Activated B cell treated with CpG ODN at 0.5 μM for 24 hours (primary cell): Measurements from ENCODE around the gene BET1. TPM values are rescaled to one million over a fixed set of nuclear protein-coding genes. Genes with fewer than 3 reads are reported as not detected.

Source experiments
- ATAC-seq: fragments of 200-7000 bp; cut with Tn5 transposase; one replicate; pipeline ENCODE4 v1.10.0; 2021; ENCODE audit warnings: low read depth, mild to moderate bottlenecking, moderate library complexity
- CTCF ChIA-PET: fragments of 350-600 bp; sonication (Branson Sonifier 250); formaldehyde crosslinking; loops from one replicate; lab custom pipeline; 2021; ENCODE audit warnings: antibody characterized with exemption; lab: Charles Lee
- POLR2A ChIA-PET: fragments of 350-600 bp; sonication (Branson Sonifier 250); formaldehyde crosslinking; loops from one replicate; lab custom pipeline; 2021; ENCODE audit warnings: antibody characterized with exemption; lab: Charles Lee
- DNase-seq: peaks from one replicate; pipeline ENCODE4 v3.0.0; 2022
- H3K27ac Mint-ChIP-seq: one replicate; pipeline ENCODE4 v1.8.0; 2020; ENCODE audit warnings: mixed read lengths
- H3K27me3 Mint-ChIP-seq: one replicate; pipeline ENCODE4 v1.8.0; 2021; ENCODE audit warnings: mixed read lengths
- H3K36me3 Mint-ChIP-seq: one replicate; pipeline ENCODE4 v1.8.0; 2021; ENCODE audit warnings: low read depth, mixed read lengths
- H3K4me1 Mint-ChIP-seq: one replicate; pipeline ENCODE4 v1.8.0; 2021; ENCODE audit warnings: mixed read lengths
- H3K4me3 Mint-ChIP-seq: one replicate; pipeline ENCODE4 v1.8.0; 2020; ENCODE audit warnings: mild to moderate bottlenecking, mixed read lengths
- H3K9me3 Mint-ChIP-seq: one replicate; pipeline ENCODE4 v1.8.0; 2020; ENCODE audit warnings: mixed read lengths
- intact Hi-C: fragments of 100-400 bp; cut with micrococcal nuclease; formaldehyde crosslinking; loops from one replicate; pipeline ENCODE4 v1.15.1; 2024
- total RNA-seq: library from RNA; stranded (reverse); gene quantifications from 2 replicates; pipeline ENCODE4 v1.2.3, GENCODE V29; 2022
- TF ChIP-seq, protein P1 (sequence below): fragments of 200-600 bp; IDR thresholded peaks from one replicate; pipeline ENCODE4 v1.8.0; 2022; ENCODE audit warnings: antibody characterized with exemption, mild to moderate bottlenecking

BET1 gene
- total RNA-seq, 1 donor from 2014 or later = 23.0 TPM

DNA sequence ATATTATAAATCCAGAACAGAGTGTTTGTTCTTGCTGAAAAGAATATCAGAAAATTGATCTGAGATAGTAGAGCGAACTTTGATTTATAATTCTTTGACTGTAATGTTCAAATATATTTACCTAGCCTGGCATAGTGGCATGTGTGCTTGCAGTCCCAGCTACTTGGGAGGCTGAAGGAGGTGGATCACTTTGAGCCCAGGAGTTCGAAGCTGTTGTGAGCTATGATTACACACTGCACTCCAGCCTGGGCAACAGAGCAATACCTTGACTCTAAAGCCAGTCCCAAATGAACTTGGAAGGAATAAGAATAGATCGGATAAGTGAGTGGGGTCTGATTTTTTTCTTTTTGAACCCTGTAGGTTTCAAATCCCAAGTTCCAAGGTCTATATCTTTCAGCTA is 59.1 kb downstream of the BET1 start:
- Mint-ChIP-seq H3K9me3 (no peaks in the 10 kb centered on the region), H3K4me3 (no peak overlapping the region), H3K27ac (no peak overlapping the region), H3K36me3 (no peaks in the 10 kb centered on the region), H3K27me3 (no peaks in the 10 kb centered on the region), H3K4me1 (peaks cover 3% of the 10 kb centered on the region)
- DNase-seq (no peak), ATAC-seq (no peak)
- ChIA-PET CTCF (no interaction called here), POLR2A (interaction anchor here (0.6 kb wide), 1 partner anchor 551 kb away, joined by 6 read pairs; no protein-coding TSS in a partner anchor)
- intact Hi-C loops = no loop called here
- TF ChIP-seq, protein P1, sequence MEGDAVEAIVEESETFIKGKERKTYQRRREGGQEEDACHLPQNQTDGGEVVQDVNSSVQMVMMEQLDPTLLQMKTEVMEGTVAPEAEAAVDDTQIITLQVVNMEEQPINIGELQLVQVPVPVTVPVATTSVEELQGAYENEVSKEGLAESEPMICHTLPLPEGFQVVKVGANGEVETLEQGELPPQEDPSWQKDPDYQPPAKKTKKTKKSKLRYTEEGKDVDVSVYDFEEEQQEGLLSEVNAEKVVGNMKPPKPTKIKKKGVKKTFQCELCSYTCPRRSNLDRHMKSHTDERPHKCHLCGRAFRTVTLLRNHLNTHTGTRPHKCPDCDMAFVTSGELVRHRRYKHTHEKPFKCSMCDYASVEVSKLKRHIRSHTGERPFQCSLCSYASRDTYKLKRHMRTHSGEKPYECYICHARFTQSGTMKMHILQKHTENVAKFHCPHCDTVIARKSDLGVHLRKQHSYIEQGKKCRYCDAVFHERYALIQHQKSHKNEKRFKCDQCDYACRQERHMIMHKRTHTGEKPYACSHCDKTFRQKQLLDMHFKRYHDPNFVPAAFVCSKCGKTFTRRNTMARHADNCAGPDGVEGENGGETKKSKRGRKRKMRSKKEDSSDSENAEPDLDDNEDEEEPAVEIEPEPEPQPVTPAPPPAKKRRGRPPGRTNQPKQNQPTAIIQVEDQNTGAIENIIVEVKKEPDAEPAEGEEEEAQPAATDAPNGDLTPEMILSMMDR = no peak

- CTCF ChIA-PET = no interaction called here
- no peak for DNase-seq
- TF ChIP-seq, protein P1 = no peak
- POLR2A ChIA-PET = interaction anchor here (0.6 kb wide), 1 partner anchor 551 kb away, joined by 6 read pairs; no protein-coding TSS in a partner anchor
- no peak for ATAC-seq
- intact Hi-C loops = no loop called here
- Mint-ChIP-seq H3K36me3 (no peaks in the 10 kb centered on the region), H3K9me3 (no peaks in the 10 kb centered on the region), H3K27ac (no peak overlapping the region), H3K4me3 (no peak overlapping the region), H3K4me1 (peaks cover 3% of the 10 kb centered on the region), H3K27me3 (no peaks in the 10 kb centered on the region)
Observed at GRCh38 chr7:93944673-93945072, 59.5 kb downstream of the BET1 start.

GRCh38 chr7:93943816-93944540 is 60.2 kb downstream of the BET1 start:
- intact Hi-C loops = no loop called here
- ATAC-seq (no peak), DNase-seq (no peak)
- H3K27me3 Mint-ChIP-seq = no peaks in the 10 kb centered on the region
- no peak overlapping the region for H3K27ac Mint-ChIP-seq
- H3K4me1 Mint-ChIP-seq = peaks cover 3% of the 10 kb centered on the region
- H3K4me3 Mint-ChIP-seq = no peak overlapping the region
- POLR2A ChIA-PET = no interaction called here
- TF ChIP-seq, protein P1 = no peak
- no peaks in the 10 kb centered on the region for H3K36me3 Mint-ChIP-seq
- CTCF ChIA-PET = no interaction called here
- H3K9me3 Mint-ChIP-seq = no peaks in the 10 kb centered on the region

Other genes with a start within 250 kb of the BET1 start
- 0.73 and 1.4 TPM in 2 replicates for gene TFPI2, start 113.6 kb downstream of the BET1 start, total RNA-seq
- gene GNGT1, start 97.8 kb downstream of the BET1 start, total RNA-seq = not detected in 2 replicates
- gene GNG11, start 82.6 kb downstream of the BET1 start, total RNA-seq = 2.4 and 2.6 TPM in 2 replicates